ENCODE results near the gene SHQ1.

GRCh38 chr3:72800869-72801268 is 47.4 kb downstream of the SHQ1 start:
- TF ChIP-seq TRIM28 (IDR thresholded peaks at IDR 0.05; ENCODE audit: borderline replicate concordance, low read length): no peak
- TF ChIP-seq CTCF (tag by site-specific recombination; IDR thresholded peaks at IDR 0.05): no peak

Measured in HEK293 (cell line).